ENCODE data around the gene RAB18.

- TF ChIP-seq, protein P1, sequence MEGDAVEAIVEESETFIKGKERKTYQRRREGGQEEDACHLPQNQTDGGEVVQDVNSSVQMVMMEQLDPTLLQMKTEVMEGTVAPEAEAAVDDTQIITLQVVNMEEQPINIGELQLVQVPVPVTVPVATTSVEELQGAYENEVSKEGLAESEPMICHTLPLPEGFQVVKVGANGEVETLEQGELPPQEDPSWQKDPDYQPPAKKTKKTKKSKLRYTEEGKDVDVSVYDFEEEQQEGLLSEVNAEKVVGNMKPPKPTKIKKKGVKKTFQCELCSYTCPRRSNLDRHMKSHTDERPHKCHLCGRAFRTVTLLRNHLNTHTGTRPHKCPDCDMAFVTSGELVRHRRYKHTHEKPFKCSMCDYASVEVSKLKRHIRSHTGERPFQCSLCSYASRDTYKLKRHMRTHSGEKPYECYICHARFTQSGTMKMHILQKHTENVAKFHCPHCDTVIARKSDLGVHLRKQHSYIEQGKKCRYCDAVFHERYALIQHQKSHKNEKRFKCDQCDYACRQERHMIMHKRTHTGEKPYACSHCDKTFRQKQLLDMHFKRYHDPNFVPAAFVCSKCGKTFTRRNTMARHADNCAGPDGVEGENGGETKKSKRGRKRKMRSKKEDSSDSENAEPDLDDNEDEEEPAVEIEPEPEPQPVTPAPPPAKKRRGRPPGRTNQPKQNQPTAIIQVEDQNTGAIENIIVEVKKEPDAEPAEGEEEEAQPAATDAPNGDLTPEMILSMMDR (IDR thresholded peaks at IDR 0.05) = no peak
- no peak for TF ChIP-seq EZH2 (IDR thresholded peaks at IDR 0.05; ENCODE audit: borderline replicate concordance, insufficient read depth, low read depth, low read length, poor library complexity, severe bottlenecking)
Observed at GRCh38 chr10:27514243-27514642, 10.1 kb downstream of the RAB18 start.

Measured in B cell (primary cell).